NB4 (cell line): ENCODE results near the gene LPAR3.
"Not testable (repeated sequence)": the region's sequence is repeated elsewhere in the genome, so short reads cannot be mapped to it uniquely, and the experiment has no call there.

ENCODE experiments used
- DNase-seq: peaks from one replicate; pipeline ENCODE4 v3.0.0; 2010; ENCODE audit warnings: low read depth
- H3K4me3 ChIP-seq: one replicate; pipeline ENCODE4 v1.5.1; 2011; ENCODE audit warnings: mild to moderate bottlenecking, low read depth, low read length, moderate library complexity
- MAX ChIP-seq: IDR thresholded peaks from 2 replicates; pipeline ENCODE4 v1.6.1; 2011; ENCODE audit warnings: low read depth, low read length
- MYC ChIP-seq: IDR thresholded peaks from 2 replicates; pipeline ENCODE4 v1.6.1; 2011; ENCODE audit warnings: low read depth, low read length
- POLR2A ChIP-seq: IDR thresholded peaks from 2 replicates; pipeline ENCODE4 v1.6.1; 2011; ENCODE audit warnings: mild to moderate bottlenecking; ENCODE audit not compliant: insufficient read length; ENCODE audit errors: extremely low read depth
- TF ChIP-seq, protein P1 (sequence below): IDR thresholded peaks from one replicate; pipeline ENCODE4 v1.5.1; 2012; ENCODE audit warnings: low read depth, low read length

LPAR3 gene

GRCh38 chr1:84912726-84913554 lies 19.9 kb upstream of the LPAR3 start:
- no peak for DNase-seq
- TF ChIP-seq MAX, result no peak
- no peak for TF ChIP-seq POLR2A
- TF ChIP-seq MYC, result no peak
- TF ChIP-seq, protein P1, sequence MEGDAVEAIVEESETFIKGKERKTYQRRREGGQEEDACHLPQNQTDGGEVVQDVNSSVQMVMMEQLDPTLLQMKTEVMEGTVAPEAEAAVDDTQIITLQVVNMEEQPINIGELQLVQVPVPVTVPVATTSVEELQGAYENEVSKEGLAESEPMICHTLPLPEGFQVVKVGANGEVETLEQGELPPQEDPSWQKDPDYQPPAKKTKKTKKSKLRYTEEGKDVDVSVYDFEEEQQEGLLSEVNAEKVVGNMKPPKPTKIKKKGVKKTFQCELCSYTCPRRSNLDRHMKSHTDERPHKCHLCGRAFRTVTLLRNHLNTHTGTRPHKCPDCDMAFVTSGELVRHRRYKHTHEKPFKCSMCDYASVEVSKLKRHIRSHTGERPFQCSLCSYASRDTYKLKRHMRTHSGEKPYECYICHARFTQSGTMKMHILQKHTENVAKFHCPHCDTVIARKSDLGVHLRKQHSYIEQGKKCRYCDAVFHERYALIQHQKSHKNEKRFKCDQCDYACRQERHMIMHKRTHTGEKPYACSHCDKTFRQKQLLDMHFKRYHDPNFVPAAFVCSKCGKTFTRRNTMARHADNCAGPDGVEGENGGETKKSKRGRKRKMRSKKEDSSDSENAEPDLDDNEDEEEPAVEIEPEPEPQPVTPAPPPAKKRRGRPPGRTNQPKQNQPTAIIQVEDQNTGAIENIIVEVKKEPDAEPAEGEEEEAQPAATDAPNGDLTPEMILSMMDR, result no peak
- no peak overlapping the region for H3K4me3 ChIP-seq

GRCh38 chr1:84908746-84909464 lies 15.9 kb upstream of the LPAR3 start:
- H3K4me3 ChIP-seq, DNase-seq: not testable (repeated sequence)

DNA sequence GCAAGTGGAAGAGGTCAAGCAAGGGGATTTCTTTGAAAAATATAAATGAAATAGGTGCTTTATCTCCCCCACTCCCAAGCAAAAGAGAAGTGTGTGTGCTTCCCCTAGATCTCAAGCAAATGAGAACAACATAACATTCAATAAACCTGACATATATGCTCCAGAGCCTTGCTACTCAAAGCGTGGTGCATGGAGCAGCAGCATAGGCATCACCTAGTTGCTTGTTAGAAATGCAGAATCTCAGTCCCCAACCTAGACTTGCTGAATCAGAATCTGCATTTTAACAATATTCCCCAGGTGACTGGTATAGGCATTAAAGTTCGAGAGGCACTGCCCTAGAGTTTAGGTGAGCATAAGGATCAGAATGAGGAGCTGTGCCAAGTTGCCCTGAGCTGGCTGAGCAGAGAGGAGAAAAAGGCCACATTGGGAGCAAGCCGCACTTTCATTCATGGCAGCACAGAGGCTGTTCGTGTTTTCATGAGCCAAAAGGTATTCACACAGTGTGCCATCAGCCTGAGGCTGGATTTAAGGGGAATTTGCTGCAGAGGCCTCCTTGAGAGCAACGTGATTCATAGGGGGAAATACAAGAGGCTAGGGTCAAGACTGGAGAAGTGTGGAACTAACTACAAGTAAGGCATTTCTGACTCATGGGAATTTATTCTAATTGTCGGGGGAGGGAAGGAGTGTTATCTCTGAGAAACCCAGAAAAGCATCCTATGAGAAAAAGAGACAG lies 14.3 kb upstream of the LPAR3 start:
- H3K4me3 ChIP-seq, result no peak overlapping the region
- no peak for TF ChIP-seq POLR2A
- TF ChIP-seq, protein P1, result no peak
- TF ChIP-seq MYC, result no peak
- TF ChIP-seq MAX, result no peak
- no peak for DNase-seq

DNA sequence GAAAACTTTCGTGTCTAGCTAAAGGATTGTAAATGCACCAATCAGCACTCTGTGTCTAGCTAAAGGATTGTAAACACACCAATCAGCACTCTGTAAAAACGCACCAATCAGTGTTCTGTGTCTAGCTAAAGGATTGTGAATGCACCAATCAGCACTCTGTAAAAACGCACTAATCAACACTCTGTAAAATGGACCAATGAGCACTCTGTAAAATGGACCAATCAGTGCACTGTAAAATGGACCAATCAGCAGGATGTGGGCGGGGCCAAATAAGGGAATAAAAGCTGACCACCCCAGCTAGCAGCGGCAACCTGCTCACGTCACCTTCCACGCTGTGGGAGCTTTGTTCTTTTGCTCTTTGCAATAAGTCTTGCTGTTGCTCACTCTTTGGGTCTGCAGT lies 9.7 kb upstream of the LPAR3 start:
- not testable (repeated sequence) for DNase-seq, H3K4me3 ChIP-seq

DNA sequence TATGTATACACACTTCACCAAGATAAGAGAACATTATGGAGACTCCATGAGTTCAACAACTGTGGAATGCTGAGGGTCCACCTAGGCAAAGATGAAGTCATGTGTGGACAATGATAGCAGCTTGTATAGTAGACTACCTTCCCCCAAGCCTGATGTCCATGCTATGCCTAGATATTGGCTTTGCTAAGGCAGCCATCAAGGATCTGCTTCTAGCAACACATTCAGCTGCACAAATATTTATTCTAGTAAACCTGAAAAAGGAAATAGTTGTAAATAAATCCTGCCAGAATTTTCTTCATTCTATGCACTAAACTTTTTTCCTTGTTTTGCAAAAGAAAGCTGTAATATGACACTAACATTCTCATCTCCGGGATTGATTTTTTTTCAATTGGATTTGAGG lies 7.0 kb upstream of the LPAR3 start:
- DNase-seq, result no peak
- TF ChIP-seq, protein P1, result no peak
- TF ChIP-seq MYC (no peak), POLR2A (no peak), MAX (no peak)
- H3K4me3 ChIP-seq, result no peak overlapping the region

DNA sequence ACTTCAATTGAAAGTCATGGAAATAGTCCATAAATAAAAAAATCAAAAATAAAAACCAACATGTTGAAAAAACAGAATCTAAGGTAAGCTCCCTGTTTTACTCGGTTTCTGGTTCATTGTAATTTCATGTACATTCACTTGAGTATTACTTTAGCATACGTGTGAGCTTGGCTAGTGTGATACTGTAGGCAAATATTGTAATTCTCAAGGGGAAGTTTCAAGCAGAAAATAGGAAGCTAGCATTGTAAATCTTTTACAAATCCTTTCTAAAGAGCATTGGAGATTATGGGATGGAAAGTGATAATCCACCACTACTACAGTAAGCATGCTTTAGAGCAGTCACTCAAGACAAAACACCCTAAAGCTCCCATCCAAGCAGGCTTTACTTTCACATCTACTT lies 3.3 kb upstream of the LPAR3 start:
- TF ChIP-seq, protein P1, result no peak
- TF ChIP-seq POLR2A, result no peak
- TF ChIP-seq MYC, result no peak
- TF ChIP-seq MAX, result no peak
- no peak overlapping the region for H3K4me3 ChIP-seq
- no peak for DNase-seq
